ENCODE results near the gene ARRB1.

ARRB1 gene

DNA sequence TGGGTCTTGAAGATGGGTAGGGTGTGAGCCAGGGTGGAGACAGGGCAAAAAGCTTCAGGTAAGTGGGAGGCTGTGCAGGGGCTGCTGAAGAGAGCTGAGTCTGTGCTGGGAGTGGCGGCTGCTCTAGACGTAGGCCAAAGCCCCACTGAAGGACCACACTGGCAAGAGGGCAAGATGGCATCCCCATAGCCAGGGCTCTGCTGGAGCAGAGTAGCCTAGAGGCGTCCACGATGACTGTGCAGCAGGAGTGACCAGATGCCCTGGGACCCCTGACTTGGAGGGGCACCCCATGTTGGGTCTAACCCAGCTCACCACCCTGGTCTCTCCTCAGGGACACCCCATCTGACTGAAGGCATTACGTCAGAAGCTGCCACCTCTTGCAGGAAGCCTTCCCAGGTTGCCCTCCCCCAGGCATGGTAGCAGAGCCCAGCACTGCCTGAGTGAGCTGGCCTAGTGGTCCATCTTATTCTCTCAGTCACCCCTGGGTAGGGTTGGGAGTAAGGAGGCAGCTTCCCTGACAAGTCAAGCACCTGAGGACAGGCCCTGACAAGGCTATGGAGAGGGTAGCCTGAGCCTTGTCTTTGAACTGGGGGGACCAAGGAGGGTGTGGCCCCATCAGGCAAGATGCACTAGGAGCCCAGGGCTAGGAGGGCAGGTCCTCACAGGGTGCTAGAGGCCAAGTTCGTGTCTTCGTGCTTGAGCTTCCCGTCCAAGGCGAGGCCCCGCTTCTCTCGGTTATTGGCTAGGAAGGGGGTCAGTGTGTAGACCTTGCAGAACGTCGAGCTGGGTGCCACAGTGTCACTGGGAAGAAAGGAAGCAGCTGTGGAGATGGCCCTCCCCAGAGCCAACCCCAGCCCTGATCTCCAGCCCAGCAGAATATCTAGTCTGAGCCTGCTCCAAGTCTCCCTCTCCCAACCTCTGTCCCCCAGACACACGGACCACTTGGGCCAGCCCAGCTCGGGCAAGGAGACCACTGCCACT, 77.8 kb downstream of the ARRB1 start:
- no peak for DNase-seq

GRCh38 chr11:75272821-75273301, 78.6 kb downstream of the ARRB1 start:
- DNase-seq: no peak

- no peak for DNase-seq
Measured at GRCh38 chr11:75272391-75272790, 79.1 kb downstream of the ARRB1 start.

- no peak for DNase-seq
Measured at GRCh38 chr11:75271730-75272129, 79.7 kb downstream of the ARRB1 start.

DNA sequence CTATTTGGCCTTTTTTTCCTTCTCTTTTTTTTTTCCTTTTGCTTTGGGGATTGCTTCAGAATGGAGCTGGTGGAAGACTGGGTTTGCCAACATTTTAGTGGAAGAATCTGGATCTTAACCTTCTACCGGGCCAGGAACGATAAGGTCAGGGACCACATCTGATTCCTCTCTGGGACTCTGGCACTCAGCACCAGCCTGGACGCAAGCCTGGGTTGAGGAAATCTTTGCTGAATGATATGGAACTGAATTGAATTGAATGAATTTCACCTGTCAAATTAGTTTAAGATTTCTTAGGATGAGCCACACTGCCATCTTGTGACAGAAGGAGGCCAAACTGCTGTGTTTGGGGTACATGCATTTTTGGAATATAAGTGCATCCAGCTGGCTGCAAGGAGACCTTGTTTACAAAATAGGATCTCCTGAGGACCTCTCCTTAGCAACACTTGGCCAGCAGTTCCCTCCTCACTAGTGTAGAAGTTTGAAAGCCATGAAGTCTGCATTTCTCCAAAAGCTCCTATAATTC, 80.5 kb downstream of the ARRB1 start:
- no peak for DNase-seq

GRCh38 chr11:75269896-75270295, 81.6 kb downstream of the ARRB1 start:
- no peak for DNase-seq

DNA sequence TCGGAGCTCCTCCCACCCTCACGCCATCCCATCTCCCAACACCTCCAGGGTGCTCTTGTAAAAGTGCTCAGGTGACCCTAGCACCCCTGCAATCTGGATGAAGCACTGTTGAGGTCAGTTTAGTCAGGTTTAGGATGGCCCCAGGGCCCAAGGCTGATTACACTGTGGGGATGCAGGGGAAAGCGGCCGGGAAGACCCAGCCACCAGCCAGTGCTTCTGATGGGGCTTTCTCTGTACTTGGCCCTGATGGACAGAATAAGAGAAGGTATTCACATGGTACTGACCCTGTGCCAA, 82.1 kb downstream of the ARRB1 start:
- no peak for DNase-seq

- DNase-seq: no peak
Measured at GRCh38 chr11:75268626-75269366, 82.7 kb downstream of the ARRB1 start.

- no peak for DNase-seq
Measured at GRCh38 chr11:75267171-75267970, 84.1 kb downstream of the ARRB1 start.

- DNase-seq: no peak
Measured at GRCh38 chr11:75265851-75266531, 85.5 kb downstream of the ARRB1 start.

- DNase-seq: no peak
Measured at GRCh38 chr11:75264971-75265370, 86.5 kb downstream of the ARRB1 start.

- no peak for DNase-seq
Measured at GRCh38 chr11:75264356-75264755, 87.1 kb downstream of the ARRB1 start.

- DNase-seq: no peak
Measured at GRCh38 chr11:75263944-75264349, 87.5 kb downstream of the ARRB1 start.

DNA sequence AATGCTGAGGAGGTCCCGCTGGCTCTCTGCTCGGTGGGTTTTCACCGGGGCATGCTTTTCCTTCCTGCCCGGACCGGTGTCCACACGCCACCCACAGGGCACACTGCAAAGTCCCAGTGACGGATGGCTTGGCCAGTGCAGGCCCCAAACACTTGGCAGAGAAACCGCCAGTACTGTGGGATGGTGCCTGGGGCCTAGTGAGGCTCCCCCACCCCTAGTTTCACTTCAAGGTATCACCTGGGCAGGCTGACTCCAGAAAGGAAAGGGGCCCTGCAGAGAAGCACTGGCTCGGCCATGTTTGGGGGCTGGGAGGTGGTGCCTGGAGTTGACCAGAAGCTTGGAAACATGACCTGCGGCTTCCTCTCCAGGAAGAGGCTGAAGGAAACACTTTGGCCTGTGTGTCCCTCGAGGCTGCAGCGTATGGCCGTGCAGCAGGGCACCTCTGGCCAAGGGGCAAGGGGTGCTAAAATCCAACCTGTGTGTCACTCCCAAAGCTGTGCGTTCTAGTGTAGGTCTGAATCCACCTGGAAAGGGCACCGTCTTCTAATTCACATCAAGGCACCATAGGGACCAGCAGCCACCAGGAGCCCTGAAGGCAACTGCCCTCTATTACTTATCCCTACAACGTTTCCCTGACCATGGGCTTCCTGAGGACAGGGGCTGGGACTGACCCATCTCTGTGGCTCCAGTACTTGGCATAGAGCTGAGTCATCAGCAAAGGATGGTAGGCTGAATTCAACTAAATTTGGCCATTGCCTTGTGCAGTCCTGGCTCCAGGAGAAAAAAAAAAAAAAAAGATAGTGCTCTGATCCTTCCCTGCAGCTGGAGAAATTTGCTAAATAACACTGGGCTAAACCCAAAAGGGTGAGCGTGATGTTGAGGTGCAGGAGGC, 88.3 kb downstream of the ARRB1 start:
- no peak for DNase-seq

DNA sequence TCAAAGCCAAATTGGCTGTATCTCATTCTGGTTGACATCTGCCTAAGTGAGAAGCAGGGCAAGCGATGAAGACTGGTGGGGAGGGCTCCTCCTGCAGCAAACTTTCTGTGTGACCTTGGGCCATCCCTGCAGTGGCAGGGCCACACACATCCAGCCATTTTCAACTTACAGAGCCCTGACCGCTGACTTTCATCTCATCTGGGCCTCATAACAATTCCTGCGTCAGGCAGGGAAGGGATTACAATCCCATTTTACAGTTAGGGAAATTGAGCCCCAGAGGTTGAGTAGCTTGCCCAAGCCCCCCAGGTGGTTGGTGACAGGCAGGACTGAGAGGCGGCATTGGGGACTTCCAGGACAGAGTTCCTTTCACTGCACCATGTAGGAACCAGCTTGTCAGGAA, 89.0 kb downstream of the ARRB1 start:
- DNase-seq: no peak

GRCh38 chr11:75261902-75262361, 89.5 kb downstream of the ARRB1 start:
- DNase-seq: no peak

GRCh38 chr11:75260396-75261170, 90.9 kb downstream of the ARRB1 start:
- DNase-seq: no peak

DNA sequence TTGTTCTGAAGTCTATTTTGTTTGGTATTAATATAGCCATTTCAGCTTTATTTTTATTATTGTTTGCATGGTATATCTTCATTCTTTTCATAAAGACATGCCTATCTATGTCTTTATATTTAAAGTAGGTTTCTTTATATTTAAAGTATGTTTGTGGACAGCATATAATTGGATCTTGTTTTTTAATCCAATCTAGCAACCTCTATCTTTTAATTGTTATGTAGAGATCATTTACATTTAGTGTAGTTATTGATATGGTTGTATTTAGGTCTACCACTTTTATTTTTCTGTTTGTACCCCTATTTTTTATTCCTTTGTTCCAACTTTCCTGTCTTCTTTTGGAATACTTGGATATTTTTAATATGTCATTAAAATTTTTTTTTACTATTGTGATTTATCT, 97.1 kb downstream of the ARRB1 start:
- DNase-seq: no peak

DNA sequence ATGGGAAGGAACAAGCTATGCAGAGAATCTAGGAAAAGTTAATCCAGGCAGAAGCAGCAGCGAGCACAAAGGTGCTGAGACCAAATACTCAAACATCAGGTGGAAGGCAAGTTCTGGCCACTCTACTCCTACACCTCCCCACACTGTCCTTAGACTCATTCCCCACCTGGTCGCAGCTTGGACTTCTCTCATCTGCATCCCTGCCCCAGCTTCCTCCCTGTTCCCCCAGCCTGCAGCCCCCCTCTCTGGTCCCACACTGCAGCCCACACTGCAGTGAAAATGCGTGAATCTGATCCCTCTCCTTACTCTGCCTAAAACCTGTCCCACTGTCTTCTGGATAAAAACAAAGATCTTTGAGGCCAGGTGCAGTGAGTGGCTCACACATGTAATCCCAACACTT, 101.8 kb downstream of the ARRB1 start:
- DNase-seq: no peak

GRCh38 chr11:75248924-75249256, 102.6 kb downstream of the ARRB1 start:
- DNase-seq: no peak

All from right kidney (tissue), 1 donor.